Measurements from ENCODE around the gene TRERF1.
"Not testable (repeated sequence)": the region's sequence is repeated elsewhere in the genome, so short reads cannot be mapped to it uniquely, and the experiment has no call there.

The TRERF1 gene

GRCh38 chr6:42194056-42194455, 257.7 kb downstream of the TRERF1 start:
- DNase-seq (ENCODE audit: low read depth, low spot score) = no peak

- no peak for DNase-seq (ENCODE audit: low read depth, low spot score)
These were observed 258.2 kb downstream of the TRERF1 start for GRCh38 chr6:42193491-42193894.

GRCh38 chr6:42192385-42192784, 259.3 kb downstream of the TRERF1 start:
- not testable (repeated sequence) for DNase-seq (ENCODE audit: low read depth, low spot score)

- DNase-seq (ENCODE audit: low read depth, low spot score) = no peak
These were observed 261.1 kb downstream of the TRERF1 start for GRCh38 chr6:42190554-42191183.

GRCh38 chr6:42188406-42188805, 263.3 kb downstream of the TRERF1 start:
- no peak for DNase-seq (ENCODE audit: low read depth, low spot score)

GRCh38 chr6:42185597-42185996, 266.1 kb downstream of the TRERF1 start:
- DNase-seq (ENCODE audit: low read depth, low spot score) = no peak

GRCh38 chr6:42184475-42184874, 267.3 kb downstream of the TRERF1 start:
- no peak for DNase-seq (ENCODE audit: low read depth, low spot score)

GRCh38 chr6:42182101-42182500, 269.6 kb downstream of the TRERF1 start:
- no peak for DNase-seq (ENCODE audit: low read depth, low spot score)

GRCh38 chr6:42179945-42180313, 271.8 kb downstream of the TRERF1 start:
- DNase-seq (ENCODE audit: low read depth, low spot score) = no peak

GRCh38 chr6:42179261-42179944, 272.3 kb downstream of the TRERF1 start:
- DNase-seq (ENCODE audit: low read depth, low spot score) = no peak

- no peak for DNase-seq (ENCODE audit: low read depth, low spot score)
These were observed 274.0 kb downstream of the TRERF1 start for GRCh38 chr6:42177514-42178364.

- DNase-seq (ENCODE audit: low read depth, low spot score) = no peak
These were observed 274.7 kb downstream of the TRERF1 start for GRCh38 chr6:42176981-42177380.

GRCh38 chr6:42175860-42176259, 275.9 kb downstream of the TRERF1 start:
- DNase-seq (ENCODE audit: low read depth, low spot score) = no peak

All from activated naive CD8-positive, alpha-beta T cell treated with anti-CD3 and anti-CD28 coated beads, Interleukin-2, amount 50 U/mL, for 16 hours (primary cell).